ENCODE measurements around the gene GEMIN7.
A peak's percentile ranks its signal among the peaks of the same experiment; 100 is the strongest.

Gene GEMIN7

GRCh38 chr19:45061965-45062364 is 17.1 kb upstream of the GEMIN7 start:
- no peak for DNase-seq

GRCh38 chr19:45063851-45064801 is 14.9 kb upstream of the GEMIN7 start:
- no peak for DNase-seq

GRCh38 chr19:45066921-45067661 is 12.0 kb upstream of the GEMIN7 start:
- DNase-seq, result no peak

DNA sequence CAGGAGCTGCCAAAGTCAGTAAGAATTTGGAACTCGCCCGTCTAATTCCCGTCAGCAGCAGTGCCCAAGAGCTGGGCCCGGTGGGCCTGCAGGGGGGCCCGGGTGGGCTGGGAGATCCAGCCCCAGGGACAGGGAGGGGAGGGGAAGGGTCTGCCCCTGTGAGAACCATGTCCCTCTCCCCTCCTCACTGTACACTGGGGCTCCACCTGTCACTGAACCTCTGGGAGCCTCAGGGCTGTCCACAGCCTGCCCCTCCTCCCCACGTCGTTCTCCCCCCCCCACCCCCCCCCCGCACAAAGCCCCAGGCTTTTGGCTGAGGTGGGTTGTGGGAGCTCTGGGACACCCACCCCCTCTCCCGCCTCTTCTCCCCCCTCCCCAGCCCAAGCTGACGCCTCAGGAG is 11.0 kb upstream of the GEMIN7 start:
- no peak for DNase-seq

- DNase-seq, result no peak
Observed at GRCh38 chr19:45069056-45069455, 10.0 kb upstream of the GEMIN7 start.

- DNase-seq, result no peak
Observed at GRCh38 chr19:45070214-45070613, 8.8 kb upstream of the GEMIN7 start.

- DNase-seq, result no peak
Observed at GRCh38 chr19:45070861-45071544, 8.1 kb upstream of the GEMIN7 start.

GRCh38 chr19:45071545-45071938 is 7.5 kb upstream of the GEMIN7 start:
- no peak for DNase-seq

DNA sequence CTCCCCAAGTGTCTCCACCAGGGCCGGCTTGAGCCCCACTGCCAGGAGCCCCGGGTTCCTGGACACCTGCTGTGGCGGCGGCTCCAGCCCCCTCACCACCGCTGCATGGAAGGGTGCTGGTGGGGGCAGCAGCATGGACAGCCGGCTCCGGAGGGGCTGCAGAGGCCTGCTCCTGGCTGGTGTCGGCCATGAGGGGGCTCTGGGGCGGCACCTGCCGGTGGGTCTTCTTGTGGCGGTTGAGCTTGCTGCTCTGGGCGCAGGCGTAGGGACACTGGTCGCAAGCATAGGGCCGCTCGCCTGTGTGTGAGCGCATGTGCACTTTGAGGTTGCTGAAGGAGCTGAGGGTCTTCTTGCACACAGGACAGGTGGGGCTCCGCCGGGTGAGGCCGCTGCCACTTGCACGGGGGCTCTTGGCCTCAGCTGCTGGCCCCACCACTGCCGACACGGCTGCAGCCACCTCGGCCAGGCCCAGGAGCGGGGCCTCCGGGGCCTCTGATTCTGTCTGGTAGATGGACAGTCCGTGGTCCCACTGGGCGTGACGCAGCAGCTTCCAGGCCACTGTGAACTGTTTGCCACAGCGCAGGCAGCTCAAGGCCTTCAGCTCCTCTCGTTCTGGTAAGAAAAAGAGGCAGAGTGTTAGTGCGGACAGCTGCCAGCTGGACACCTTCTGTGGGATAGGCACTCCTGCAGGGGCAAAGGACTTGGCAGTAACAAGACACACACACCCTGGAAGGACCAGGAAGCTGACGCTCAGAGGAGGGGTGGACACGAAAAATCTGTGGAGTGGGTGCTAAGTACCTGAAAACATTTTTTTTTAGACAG is 6.9 kb upstream of the GEMIN7 start:
- DNase-seq, result no peak

DNA sequence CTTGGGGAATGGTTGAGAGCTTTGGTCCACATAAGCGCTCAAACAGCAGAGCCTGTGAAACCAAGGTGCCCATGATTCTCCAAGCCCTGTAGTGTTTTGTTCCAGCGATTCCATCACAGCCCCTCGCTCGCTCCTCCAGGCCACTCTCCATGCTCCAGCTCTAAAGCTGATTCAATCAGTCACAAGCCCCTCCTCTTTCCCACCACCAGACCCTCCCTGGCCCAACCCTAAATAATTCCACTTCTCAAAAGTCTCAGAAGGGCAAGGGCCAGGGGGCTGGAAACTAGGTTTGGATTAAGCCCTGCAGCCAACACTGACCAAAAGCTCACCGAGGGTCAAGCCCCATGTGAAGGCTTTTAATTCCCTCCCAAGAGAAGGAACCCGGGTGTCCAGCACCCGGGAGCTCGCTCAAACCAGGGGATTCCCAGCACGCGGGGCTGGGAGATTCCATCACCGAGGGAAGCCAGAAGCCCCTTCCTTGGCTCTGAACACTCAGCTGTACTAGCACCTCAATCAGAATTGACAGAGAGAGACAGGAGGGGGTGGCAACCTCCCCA is 4.2 kb upstream of the GEMIN7 start:
- no peak for DNase-seq

DNA sequence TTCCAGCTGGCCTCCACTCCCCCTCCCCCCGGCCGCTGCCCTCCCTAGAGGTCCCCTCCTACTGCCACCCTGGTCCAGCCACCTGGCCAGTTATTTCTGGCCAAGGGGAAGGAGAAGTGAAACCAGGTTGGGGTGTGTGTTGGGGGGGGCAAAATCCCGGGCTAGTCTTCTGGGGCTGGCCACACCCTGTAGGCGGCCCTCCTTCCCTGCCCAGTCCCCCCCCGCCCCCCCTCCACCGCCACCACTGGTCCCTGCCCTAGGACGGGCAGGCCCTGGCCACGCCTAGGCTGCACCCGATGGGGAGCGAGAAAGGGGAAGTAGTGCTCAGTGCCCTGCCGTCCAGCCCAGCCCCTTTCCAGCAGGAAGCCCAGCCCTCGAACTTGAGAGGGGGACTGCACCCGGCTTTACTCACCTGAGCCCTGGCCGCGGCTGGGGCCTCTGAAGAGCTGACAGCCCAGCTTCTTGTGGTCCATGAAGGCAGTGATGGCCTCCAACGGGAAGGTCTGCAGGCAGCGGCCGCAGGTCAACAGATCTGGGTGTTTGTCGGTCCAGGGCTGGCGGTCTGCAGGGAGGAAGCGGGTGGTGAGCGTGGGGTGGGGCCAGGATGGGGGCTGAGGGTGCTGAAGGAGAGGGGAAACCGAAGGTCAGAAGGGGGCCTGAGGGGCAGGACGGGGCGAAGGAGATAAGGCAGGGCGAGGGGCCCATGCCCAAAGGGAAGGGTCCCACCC is 3.6 kb upstream of the GEMIN7 start:
- peak; percentile 35 for DNase-seq

- DNase-seq, result peak; percentile 42
Observed at GRCh38 chr19:45076029-45076850, 2.8 kb upstream of the GEMIN7 start, which contains the start of gene ZNF296. ZNF296 (minus strand) TSS chr19:45076478; CDS start chr19:45076373, 105 bp downstream.

DNA sequence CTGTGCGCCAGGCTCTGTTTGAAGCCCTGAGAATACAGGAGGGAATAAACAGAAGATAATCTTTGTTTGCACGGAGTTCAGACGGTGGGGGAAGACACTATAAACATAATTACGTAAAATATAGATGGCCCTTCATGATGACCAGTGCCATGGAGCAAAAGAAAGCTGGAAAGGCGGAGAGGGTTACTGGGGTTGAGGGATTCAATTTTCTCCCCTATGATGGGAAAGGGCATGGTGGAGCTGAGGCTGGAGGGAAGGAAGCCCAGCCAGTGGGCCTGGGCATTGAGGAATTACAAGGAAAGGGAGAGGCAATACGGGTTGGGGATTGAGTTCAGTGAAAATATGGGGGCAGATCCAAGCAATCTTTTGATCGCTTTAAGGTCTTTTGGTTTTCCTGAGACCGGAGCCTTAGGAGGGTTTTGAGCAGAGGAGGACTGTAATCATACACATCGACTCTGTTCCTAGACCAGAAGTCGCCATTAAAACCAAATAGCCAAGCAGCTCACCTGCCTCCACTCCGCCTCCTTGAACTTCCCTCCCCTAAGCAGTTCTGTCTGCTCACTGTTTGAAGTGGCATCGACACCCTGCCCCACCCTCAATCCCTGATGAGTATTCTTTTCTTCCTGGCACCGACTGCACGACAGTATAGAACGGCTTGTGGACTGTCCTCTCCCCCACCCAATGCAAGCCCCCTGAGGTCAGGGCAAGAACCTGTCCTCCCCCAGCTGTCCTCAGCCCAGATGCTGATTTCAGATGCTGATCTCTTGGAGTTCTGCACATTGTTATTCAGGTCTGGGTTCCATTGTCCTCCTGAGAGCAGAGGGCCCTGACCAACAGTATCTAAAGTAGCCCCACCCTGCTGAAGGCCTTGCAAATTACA is 2.0 kb upstream of the GEMIN7 start:
- no peak for DNase-seq

DNA sequence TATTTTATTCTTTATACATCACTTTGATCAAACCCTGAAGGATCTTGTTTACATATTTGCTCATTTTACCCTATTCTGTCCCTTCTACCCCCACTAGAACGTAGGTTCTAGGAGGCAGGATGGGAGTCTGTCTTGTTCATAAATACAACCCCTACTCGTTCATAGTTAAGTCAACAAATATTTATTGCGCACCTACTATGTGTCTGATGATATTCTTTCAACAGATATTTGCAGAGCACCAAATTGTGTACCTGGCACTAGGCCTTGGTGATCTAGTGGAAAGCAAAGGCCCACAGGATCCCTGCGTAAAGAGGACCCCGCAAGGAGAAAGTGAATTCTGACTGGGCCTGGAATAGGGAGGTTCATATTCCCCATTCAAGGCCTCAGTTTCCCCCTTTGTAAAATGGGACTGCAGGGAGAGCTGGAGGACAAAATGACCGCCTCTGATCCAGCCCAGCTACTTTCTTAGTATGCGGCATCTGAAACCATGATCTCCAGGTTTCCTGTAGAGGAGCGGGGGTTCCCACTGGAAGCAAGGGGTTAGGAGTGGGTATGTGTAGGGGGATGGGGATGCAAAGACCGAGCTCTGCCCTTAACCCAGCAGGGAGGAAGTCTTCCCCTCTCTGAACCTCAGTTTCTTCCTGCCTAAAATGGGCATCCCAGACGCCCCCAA is 534 bp upstream of the GEMIN7 start:
- DNase-seq, result no peak

DNA sequence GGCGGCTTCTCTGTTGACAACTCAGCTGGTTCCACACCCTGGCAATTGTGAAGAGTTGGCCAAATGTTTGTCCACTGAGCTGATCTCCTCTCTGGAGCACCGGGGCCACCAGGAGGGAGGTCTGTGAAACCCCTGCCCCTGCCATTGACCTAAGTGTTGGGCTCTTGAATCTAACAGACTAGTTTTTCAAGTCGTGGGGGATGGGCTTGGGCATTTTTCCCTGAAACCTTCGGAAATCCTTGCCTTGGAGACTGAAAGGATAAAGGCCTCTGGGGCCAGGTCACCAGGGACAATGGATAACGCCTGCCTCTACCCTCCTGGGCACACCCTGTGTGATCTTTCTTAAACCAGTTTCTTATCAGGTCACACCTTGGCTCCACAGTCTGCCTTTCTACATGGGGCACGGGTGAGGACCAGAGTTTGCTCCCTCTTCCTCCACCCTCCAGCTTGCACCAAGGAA is 881 bp downstream of the GEMIN7 start:
- DNase-seq, result no peak

DNA sequence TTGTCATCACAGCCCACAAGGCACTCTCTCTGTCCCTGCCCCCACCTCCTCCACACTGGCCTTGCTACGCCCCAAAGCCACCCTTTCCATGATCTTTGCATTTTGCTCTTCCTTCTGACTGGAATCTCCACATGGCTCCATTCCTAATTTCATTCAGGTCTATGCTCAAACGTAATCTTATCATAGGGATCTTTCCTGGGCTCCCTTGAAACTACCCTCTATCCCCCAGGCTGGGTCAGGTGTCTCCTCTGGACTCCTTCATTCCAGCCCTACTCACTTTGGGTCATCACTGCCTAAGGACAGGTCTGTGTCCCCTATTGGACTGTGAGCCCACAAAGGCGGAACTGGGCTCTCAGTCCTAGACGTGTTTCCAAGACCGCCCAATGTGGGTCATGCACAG is 3.1 kb downstream of the GEMIN7 start:
- DNase-seq, result no peak

DNA sequence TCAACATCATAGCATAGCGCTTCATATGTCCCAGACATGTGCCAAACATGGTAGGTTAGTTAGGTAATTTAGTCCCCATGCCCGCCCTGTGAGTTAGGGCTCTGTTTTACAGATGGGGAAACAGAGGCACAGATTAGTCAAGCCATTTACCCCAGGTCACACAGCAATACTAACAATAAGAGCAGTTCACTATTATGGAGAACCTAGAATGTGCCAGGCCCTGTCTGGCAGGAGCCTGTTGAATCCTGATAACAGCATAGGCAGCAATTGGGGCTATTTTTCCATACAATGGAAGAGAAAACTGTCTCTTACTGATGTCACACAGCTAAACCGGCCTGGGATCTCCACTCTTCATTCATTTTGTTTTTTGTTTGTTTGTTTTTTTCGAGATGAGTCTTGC is 7.4 kb downstream of the GEMIN7 start:
- DNase-seq, result no peak

DNA sequence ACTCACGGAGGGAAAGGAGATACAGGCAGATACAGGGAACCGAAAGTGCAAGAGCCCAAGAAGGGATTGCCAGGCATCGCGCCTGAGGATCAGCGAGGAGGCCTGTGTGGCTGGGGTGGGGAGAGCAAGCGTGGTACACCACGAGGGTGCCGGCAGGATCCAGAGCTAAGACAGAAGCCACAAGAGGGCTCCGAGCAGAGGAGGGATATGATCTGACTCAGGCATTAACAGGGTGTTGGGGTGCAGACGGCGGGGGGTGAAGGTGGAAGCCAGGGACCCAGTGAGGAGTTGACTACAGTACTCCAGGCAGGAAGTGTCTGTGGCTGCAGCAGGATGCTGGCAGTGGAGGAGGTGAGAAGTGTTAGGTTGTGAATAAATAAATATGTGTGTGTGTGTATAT is 8.5 kb downstream of the GEMIN7 start:
- no peak for DNase-seq
